Germinal center (tissue), 1 donor: ENCODE data around the gene KIFAP3.
"Not testable (repeated sequence)": the region's sequence is repeated elsewhere in the genome, so short reads cannot be mapped to it uniquely, and the experiment has no call there.

Experiments used
- DNase-seq: peaks from one replicate; pipeline ENCODE4 v3.0.0; 2012; ENCODE audit warnings: mixed read lengths, low spot score

KIFAP3 gene

DNA sequence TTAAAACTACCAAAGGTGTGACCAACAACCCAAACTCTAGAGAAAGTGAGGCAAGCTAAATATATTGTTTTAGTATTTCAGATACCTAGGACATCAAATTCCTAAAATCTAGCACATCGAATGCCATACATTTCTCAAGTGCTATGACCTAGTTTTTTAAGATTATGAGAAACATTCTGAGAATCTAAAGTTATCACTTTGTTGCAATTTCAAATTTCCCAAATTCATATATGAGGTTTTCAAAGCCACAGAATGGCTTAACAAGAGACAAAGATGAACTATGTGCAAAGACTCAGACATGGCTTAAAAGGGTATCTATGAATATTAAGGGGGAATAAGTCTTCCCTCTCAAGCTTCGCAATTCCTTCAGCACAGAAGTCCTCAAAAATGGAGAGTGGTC is 187.6 kb downstream of the KIFAP3 start:
- no peak for DNase-seq

DNA sequence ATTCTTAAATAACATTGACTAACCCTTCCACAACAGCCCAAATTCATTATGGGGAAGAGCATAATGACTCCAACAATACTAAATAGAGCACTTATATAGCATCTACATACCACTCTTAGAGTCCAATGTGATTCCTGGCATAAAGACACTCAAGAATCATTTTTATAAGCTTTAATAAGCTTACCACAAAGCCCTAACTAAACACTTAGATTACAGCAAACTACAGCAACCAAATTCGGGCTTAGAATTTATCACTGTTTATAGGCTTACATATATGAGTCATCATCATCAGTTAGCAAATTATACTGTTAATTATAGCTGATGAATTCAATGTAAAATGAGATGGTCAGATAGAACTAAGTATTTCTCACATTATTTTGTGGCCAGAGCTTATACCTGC is 188.1 kb downstream of the KIFAP3 start:
- no peak for DNase-seq

DNA sequence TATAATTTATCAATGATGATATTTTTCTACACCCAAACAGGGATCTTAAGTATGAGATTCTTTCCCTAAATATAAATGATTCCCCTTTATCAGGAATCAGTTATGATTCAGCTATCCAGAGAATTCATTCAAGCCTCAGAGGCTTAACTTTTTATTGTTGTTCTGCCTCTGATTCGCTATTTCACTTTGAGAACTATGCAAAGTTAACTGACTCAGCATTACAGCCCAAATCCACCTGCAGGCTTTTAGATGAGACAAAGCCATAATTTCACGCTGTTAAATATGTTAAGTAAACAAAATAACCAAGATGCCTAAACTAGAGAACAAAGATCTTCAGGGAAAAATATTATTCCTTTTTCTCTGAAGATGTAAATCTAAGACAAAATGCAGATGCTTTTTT is 189.3 kb downstream of the KIFAP3 start:
- DNase-seq: no peak

DNA sequence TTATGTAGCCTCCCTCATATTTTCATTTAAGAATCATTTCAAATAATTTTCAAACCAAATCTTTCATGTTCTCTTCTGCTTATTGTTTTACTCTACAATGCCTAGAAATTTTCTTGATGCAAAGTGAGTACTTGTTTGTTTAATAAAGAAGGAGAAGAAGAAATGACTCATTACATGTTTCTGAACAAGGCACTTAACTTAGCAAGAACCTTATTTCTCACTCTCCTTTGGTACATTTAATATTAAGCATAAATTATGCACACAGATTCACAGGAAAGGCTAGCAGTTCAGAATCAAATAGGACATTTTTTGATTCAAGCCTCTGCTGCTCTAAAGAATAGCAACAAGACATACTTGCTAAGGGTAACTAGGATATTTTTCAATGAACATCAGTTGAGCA is 189.9 kb downstream of the KIFAP3 start:
- DNase-seq: no peak

DNA sequence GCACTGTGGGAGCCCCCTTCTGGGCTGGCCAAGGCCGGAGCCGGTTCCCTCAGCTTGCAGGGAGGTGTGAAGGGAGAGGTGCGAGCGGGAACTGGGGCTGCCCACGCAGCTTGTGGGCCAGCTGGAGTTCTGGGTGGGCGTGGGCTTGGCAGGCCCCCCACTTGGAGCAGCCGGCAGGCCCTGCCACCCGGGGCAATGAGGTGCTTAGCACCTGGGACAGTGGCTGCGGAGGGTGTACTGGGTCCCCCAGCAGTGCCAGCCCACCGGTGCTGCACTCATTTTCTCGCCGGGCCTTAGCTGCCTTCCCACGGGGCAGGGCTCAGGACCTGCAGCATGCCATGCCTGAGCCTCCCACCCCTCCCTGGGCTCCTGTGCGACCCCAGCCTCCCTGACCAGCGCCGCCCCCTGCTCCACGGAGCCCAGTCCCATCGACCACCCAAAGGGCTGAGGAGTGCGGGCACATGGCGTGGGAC is 192.4 kb downstream of the KIFAP3 start:
- no peak for DNase-seq

DNA sequence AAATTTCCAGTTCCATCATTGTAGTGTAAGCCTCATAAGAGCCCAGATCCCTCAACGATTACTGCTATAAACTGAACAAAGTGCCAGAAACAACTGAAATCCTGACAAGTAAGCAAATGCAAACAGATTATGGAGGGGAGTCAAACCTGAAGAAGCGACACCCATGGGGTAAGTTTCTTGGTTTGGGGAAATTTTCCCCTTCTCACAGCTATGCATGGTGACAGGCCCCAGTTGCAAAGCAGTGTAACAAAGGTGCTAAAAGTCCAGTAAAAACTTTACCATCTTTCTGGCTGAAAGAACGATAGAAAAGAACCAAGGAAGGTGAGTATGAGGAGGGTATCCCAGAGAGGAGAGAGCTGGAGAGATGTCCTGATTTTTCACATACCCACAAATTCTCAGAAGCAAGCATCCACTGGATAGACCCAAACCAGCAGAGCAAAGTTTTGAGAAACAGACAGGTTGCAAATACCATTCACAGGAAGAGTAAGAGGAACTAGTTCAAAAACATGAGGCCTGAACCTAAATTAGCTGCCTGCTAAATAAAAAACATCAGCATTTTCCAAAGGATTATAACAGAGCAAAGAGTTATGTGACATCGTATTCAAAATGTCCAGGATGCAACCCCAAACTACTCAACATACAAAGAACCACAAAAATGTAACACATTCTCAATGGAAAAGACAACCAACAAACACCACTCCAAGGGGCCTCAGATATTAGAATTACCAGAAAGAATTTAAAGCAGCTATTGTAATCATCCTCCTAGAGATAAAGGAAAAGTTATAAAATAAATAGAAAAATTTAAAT is 195.3 kb downstream of the KIFAP3 start:
- DNase-seq: no peak

DNA sequence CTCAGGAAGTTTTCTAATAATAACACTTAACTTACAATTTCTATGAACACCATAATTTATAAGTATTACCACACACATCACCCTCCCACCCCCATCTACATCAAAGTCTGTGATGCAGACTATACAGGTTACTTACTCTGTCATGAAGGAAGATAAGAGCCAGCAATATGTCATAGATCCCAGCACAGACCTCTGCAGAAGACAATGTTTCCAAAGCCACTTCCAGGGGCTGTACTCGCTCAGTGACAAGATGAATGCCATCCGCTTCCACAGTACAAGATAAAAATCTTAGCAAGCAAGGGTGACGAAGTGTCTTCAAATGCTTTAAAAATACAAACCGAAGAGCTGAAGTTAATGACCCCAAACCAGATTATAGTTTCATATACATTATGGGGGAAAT is 196.0 kb downstream of the KIFAP3 start:
- no peak for DNase-seq

DNA sequence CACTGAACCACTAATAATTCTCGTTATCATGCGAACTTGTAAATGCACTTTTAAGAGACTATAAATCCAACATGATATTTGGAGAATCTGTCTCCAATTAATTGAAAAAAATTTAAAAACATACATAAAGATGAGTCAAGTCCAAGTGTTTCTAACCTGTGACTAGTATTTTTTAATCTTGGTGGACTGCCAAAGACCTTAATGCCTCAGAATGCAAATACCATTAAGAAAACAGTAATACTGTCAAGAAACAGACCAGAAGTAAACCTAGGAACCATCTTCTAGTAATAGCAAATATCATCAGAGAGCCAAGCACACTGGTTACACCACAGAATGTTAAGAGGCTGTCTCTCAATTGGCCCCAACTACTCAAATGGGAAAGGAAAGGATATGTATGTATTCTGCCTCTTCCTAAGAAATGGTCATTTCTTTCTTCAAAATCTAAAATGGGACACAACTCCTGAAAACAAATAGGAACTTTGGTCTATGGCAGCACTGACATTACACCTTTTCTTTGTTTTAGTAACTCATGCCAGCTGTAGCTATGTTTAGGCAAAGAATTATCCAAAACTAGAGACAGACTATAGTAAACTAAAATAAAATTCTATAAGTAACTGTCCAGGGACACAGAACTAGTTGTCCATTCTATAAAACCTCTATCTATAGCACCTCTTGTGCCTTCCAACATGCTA is 196.5 kb downstream of the KIFAP3 start:
- DNase-seq: no peak

DNA sequence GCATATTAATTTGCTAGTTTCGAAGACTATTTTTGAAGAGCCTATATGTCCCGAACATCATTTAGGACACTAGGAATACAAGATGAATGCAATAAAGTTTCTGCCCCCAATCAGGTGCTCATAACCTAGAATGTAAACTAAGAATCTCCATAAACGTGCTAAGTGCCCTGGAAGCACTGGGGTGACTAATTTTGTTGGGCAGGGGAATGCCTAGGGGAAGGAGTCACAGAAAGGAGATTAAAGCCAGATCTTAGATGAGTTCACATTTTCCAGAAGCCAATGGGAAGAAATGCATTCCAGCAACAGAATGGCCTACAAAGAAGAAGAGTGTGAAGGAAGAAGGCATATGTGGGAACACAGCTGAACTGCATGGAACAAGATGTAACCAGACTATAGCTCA is 200.3 kb downstream of the KIFAP3 start:
- DNase-seq: no peak

DNA sequence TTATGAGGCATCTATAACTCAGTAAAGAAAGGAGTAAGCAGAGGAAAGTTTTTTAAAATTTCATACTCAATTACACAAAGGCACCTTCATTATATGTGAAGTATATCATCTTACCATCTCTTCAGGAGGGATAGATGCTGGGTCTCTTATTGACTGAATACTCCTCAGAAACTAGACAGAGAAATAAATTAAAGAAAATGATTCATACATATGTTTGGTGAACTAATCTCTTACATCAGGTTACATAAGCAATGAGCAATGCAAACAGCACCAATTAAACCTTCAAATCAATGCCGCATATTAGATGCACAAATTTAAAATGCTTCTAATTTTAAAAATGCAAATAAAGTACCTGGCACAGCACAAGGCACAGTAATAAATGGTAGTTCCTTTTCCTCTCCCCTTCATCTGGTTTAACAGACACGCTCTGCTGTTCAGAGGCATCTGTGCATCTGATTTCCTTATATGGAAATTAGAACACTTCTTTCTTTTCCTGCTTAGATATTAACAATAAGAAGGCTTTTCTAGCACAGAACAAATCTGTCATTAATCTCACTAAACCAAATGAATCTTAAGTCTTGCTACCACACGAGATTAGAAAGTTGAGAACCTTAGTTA is 200.8 kb downstream of the KIFAP3 start:
- DNase-seq: no peak

DNA sequence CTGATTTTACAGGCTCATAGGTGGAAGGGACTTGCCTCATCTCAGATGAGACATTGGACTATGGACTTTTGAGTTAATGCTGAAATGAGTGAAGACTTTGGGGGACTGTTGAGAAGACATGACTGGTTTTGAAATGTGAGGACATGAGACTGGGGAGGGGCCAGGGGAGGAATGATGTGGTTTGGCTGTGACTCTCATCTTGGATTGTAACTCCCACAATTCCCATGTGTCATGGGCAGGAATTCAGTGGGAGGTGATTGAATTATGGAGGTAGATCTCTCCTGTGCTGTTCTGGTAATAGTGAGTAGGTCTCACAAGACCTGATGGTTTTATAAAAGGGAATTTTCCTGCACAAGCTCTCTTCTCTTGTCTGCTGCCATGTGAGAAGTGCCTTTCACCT is 201.6 kb downstream of the KIFAP3 start:
- DNase-seq: no peak

DNA sequence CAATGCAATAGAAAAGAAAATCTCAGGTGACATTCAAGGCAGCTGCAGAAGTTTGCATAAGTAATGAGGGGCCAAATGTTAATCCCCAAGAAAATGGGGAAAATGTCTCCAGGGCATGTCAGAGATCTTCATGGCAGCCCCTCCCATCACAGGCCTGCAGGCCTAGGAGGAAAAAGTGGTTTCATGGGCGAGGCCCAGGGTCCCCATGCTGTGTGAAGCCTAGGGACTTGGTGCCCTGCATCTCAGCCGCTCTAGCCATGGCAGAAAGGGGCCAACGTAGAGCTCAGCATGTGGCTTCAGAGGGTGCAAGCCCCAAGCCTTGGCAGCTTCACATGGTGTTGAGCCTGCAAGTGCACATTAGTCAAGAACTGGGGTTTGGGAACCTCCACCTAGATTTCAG is 202.5 kb downstream of the KIFAP3 start:
- not testable (repeated sequence) for DNase-seq
